Measurements from ENCODE around the gene NBEAL2.
A peak's percentile ranks its signal among the peaks of the same experiment; 100 is the strongest.

The NBEAL2 gene

DNA sequence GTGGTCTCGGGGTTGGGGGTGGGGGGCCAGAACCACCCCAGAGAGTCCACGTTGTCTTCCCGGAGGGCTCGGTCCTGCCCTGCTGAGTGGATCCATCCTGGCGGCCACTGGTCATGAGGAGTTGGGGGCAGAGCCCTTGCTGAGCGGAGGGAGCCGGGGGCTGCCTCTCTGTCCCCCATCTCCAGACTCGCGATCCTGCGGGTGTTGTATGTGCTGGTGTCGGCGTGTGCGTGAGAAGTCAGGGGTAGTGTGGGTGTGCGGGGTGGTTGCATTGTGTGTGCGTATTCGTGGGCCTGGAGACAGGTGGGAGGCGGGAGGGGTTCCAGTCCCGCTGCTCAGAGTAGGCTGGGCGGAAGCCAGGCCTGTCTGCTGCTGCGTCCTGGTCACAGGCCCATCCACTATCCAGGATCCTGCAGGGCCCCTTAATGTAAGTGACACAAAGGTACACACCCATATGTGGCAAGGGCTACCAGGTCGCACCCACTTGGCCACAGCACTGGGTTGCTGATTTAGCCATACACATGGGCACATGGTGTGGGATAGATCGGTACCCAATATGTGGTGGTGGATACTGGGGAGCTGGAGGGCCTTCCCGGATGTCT, 30.7 kb downstream of the NBEAL2 start:
- no peaks in the 10 kb centered on the region for H3K79me2 ChIP-seq (ENCODE audit: insufficient read depth, low read length)
- no peaks in the 10 kb centered on the region for H3K36me3 ChIP-seq (ENCODE audit: low read length)
- H3K9ac ChIP-seq (ENCODE audit: low read length) = no peak overlapping the region
- H3K9me2 ChIP-seq (replicated peaks; ENCODE audit: insufficient read depth, low read length) = no peaks in the 10 kb centered on the region
- no peaks in the 10 kb centered on the region for H4K20me1 ChIP-seq (ENCODE audit: low read depth, low read length)
- H3K27me3 ChIP-seq (ENCODE audit: low read length) = no peaks in the 10 kb centered on the region
- no peak overlapping the region for H3K4me3 ChIP-seq (ENCODE audit: insufficient read depth, low read length, poor library complexity, severe bottlenecking)
- TF ChIP-seq, protein P1, sequence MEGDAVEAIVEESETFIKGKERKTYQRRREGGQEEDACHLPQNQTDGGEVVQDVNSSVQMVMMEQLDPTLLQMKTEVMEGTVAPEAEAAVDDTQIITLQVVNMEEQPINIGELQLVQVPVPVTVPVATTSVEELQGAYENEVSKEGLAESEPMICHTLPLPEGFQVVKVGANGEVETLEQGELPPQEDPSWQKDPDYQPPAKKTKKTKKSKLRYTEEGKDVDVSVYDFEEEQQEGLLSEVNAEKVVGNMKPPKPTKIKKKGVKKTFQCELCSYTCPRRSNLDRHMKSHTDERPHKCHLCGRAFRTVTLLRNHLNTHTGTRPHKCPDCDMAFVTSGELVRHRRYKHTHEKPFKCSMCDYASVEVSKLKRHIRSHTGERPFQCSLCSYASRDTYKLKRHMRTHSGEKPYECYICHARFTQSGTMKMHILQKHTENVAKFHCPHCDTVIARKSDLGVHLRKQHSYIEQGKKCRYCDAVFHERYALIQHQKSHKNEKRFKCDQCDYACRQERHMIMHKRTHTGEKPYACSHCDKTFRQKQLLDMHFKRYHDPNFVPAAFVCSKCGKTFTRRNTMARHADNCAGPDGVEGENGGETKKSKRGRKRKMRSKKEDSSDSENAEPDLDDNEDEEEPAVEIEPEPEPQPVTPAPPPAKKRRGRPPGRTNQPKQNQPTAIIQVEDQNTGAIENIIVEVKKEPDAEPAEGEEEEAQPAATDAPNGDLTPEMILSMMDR (IDR thresholded peaks at IDR 0.05; ENCODE audit: insufficient read depth, low read length, poor library complexity, severe bottlenecking) = no peak
- TF ChIP-seq EZH2phosphoT487 (conservative IDR thresholded peaks at IDR 0.05; ENCODE audit: low read length) = no peak
- no peak overlapping the region for H3K4me2 ChIP-seq (ENCODE audit: low read depth, low read length, poor library complexity, severe bottlenecking)
- no peaks in the 10 kb centered on the region for H3K9me3 ChIP-seq (ENCODE audit: insufficient read depth, low read length)
- no peak overlapping the region for H2AFZ ChIP-seq (ENCODE audit: low read depth, low read length, severe bottlenecking)
- no peak overlapping the region for H3K27ac ChIP-seq (ENCODE audit: low read depth, low read length)
- peaks cover 9% of the 10 kb centered on the region for H3F3A ChIP-seq (ENCODE audit: insufficient read depth)

DNA sequence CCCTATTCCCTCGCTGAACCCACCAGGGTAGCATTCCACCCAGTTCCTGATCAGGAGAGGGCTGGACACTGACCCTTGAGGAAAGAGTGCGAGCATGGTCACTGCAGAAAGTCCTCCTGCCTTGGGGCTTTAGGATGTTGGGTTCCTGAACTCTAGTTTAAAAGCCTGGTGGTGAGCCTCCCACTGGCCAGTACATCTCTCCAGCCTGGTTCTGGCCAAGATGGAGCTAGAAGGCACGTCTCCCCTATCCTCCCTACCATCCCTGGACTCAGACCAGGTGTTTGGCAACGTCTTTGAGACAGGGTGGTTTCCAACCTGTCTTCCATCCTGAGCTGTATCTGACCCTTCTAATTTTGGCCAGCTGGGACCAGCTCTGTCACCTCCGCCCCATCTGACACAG, 31.4 kb downstream of the NBEAL2 start:
- no peaks in the 10 kb centered on the region for H4K20me1 ChIP-seq (ENCODE audit: low read depth, low read length)
- no peaks in the 10 kb centered on the region for H3K9me2 ChIP-seq (replicated peaks; ENCODE audit: insufficient read depth, low read length)
- H3K36me3 ChIP-seq (ENCODE audit: low read length) = no peaks in the 10 kb centered on the region
- no peaks in the 10 kb centered on the region for H3K9me3 ChIP-seq (ENCODE audit: insufficient read depth, low read length)
- H2AFZ ChIP-seq (ENCODE audit: low read depth, low read length, severe bottlenecking) = no peak overlapping the region
- H3K4me2 ChIP-seq (ENCODE audit: low read depth, low read length, poor library complexity, severe bottlenecking) = no peak overlapping the region
- H3K4me3 ChIP-seq (ENCODE audit: insufficient read depth, low read length, poor library complexity, severe bottlenecking) = no peak overlapping the region
- no peaks in the 10 kb centered on the region for H3K79me2 ChIP-seq (ENCODE audit: insufficient read depth, low read length)
- TF ChIP-seq, protein P1 (IDR thresholded peaks at IDR 0.05; ENCODE audit: insufficient read depth, low read length, poor library complexity, severe bottlenecking) = no peak
- no peak for TF ChIP-seq EZH2phosphoT487 (conservative IDR thresholded peaks at IDR 0.05; ENCODE audit: low read length)
- H3K9ac ChIP-seq (ENCODE audit: low read length) = no peak overlapping the region
- H3K27me3 ChIP-seq (ENCODE audit: low read length) = no peaks in the 10 kb centered on the region
- H3F3A ChIP-seq (ENCODE audit: insufficient read depth) = peaks cover 9% of the 10 kb centered on the region
- no peak overlapping the region for H3K27ac ChIP-seq (ENCODE audit: low read depth, low read length)

DNA sequence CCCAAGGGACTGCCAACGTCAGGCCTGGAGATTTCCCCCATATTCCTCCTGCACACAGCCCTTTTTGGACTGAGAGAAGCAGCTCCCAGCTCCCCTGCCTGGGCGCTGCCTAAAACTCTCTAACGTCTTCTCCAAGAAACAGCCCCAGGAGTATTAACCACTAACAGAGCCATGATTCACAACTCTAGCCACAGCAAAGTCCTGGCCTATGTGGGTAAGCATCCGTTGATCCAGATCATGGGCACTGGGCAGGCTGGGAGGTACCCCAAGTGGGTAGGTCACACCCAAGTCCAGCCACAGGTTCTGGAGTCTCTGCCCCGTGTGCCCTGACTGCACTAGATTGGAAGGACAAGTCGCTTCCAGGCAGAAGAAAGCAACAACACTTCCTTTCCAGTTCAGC, 31.9 kb downstream of the NBEAL2 start:
- no peaks in the 10 kb centered on the region for H3K9me2 ChIP-seq (replicated peaks; ENCODE audit: insufficient read depth, low read length)
- no peak overlapping the region for H3K4me2 ChIP-seq (ENCODE audit: low read depth, low read length, poor library complexity, severe bottlenecking)
- no peaks in the 10 kb centered on the region for H3K36me3 ChIP-seq (ENCODE audit: low read length)
- no peaks in the 10 kb centered on the region for H4K20me1 ChIP-seq (ENCODE audit: low read depth, low read length)
- no peak overlapping the region for H2AFZ ChIP-seq (ENCODE audit: low read depth, low read length, severe bottlenecking)
- peak overlapping the region; percentile 20 for H3K27ac ChIP-seq (ENCODE audit: low read depth, low read length)
- no peaks in the 10 kb centered on the region for H3K79me2 ChIP-seq (ENCODE audit: insufficient read depth, low read length)
- peaks cover 9% of the 10 kb centered on the region for H3F3A ChIP-seq (ENCODE audit: insufficient read depth)
- no peak for TF ChIP-seq EZH2phosphoT487 (conservative IDR thresholded peaks at IDR 0.05; ENCODE audit: low read length)
- TF ChIP-seq, protein P1 (IDR thresholded peaks at IDR 0.05; ENCODE audit: insufficient read depth, low read length, poor library complexity, severe bottlenecking) = no peak
- no peaks in the 10 kb centered on the region for H3K27me3 ChIP-seq (ENCODE audit: low read length)
- H3K9me3 ChIP-seq (ENCODE audit: insufficient read depth, low read length) = no peaks in the 10 kb centered on the region
- H3K4me3 ChIP-seq (ENCODE audit: insufficient read depth, low read length, poor library complexity, severe bottlenecking) = no peak overlapping the region
- no peak overlapping the region for H3K9ac ChIP-seq (ENCODE audit: low read length)

Measured in SU-DHL-6 (cell line).